Pons (tissue), 1 donor: ENCODE data around the gene SIPA1L3.

ENCODE experiments used
- DNase-seq: peaks from one replicate; pipeline ENCODE4 v3.0.0-alpha.2; 2016; ENCODE audit warnings: low spot score

SIPA1L3 gene

GRCh38 chr19:38193445-38193844, 286.4 kb downstream of the SIPA1L3 start:
- DNase-seq, result no peak

- no peak for DNase-seq
These were observed 287.2 kb downstream of the SIPA1L3 start for GRCh38 chr19:38194061-38194701.

GRCh38 chr19:38195237-38195636, 288.2 kb downstream of the SIPA1L3 start:
- no peak for DNase-seq

DNA sequence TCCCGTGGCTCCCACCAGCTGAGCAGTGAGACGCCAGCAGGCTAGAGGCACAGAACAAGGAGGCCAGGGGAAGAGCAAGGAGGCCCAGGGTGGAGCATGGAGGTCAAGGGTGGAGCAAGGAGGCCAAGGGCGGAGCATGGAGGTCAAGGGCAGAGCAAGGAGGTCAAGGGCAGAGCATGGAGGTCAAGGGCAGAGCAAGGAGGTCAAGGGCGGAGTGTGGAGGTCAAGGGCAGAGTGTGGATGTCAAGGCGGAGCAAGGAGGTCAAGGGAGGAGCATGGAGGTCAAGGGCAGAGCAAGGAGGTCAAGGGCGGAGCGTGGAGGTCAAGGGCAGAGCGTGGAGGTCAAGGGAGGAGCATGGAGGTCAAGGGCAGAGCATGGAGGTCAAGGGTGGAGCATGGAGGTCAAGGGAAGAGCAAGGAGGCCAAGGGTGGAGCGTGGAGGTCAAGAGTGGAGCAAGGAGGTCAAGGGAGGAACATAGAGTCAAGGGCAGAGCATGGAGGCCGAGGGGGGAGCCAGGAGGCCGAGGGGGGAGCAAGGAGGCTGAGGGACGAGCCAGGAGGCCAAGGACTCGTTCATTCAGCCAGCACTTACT, 289.3 kb downstream of the SIPA1L3 start:
- no peak for DNase-seq

- DNase-seq, result no peak
These were observed 290.1 kb downstream of the SIPA1L3 start for GRCh38 chr19:38196948-38197656.

GRCh38 chr19:38197937-38198704, 291.1 kb downstream of the SIPA1L3 start:
- DNase-seq, result no peak

DNA sequence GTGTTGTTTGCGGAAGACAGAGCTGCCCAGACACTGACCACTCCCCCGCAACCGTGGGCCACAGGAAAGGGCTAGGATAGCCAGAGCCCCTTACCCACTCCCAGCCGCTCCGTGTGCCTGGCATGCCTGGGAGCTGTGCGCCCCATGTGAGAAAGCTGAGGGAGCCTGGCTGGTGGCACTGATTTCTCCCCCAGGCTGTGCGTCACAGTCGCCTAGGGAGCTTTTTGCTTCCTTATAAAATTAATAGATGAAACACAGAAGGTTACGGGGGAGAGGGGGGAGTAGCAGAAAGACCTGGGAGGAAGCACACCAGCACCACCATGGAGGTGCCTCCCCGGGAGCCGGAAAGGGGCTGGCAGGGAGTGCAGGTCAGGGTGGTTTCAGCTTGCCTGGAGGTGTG, 292.3 kb downstream of the SIPA1L3 start:
- DNase-seq, result no peak

GRCh38 chr19:38201731-38202130, 294.7 kb downstream of the SIPA1L3 start:
- no peak for DNase-seq

GRCh38 chr19:38202504-38202903, 295.5 kb downstream of the SIPA1L3 start:
- DNase-seq, result no peak

- DNase-seq, result no peak
These were observed 296.2 kb downstream of the SIPA1L3 start for GRCh38 chr19:38203197-38203596.

- no peak for DNase-seq
These were observed 297.1 kb downstream of the SIPA1L3 start for GRCh38 chr19:38204096-38204495.

DNA sequence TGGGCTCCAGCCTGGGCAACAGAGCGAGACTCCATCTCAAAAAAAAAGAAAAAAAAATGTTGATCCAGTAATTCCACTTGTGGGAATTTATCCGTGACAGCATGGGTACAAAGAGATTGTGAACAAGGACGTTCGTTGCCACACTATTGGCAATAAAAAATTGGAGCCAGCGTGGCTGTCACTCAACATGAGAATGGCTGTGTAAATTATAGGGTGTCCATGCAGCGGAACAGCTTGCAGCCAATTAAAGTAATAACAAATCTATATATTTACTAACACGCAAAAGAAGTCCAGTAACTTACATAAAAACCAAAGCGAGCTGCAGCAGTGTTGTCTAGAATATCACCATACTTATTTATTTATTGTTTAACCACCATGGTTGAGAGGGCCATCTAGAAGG, 297.7 kb downstream of the SIPA1L3 start:
- DNase-seq, result no peak

GRCh38 chr19:38206006-38206745, 299.2 kb downstream of the SIPA1L3 start:
- DNase-seq, result no peak

DNA sequence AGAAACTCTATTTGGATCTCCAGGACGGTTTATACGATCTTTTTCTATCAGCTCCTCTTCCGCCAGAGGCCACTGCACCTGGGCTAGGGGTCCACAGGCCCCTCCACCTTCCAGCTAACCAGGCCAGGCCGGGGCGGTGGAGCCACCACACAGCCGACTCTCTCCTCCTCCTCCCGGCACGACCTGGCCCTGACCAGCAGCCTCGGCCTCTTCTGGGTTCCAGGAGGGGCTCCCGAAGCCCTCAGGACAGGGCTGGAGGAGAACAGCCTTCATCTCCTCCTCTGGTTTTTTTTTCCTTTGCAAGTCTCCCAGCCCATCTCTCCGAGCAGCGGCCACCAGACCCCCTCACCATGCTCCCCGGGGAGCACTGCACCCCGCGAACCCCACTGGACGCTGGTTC, 299.9 kb downstream of the SIPA1L3 start:
- DNase-seq, result no peak

DNA sequence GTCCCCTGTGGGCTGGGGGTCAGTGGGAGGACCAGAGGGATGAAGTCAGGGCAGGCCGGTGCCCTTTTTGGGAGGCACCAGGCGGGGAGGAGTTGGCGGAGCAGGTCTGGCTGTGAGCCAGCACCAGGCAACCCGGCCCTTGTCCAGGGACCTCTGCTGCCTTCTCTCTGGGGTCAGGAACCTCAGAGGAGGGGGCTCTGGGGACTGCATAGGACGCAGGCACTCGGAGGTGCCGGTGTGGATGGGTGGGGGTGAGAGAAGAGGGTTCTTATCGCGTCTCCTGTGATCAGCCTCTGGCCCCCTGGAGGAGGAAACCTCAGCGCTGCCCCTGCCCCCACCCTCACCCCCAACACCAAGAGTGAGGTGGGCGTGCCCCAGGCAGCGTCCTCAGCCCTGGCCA, 300.5 kb downstream of the SIPA1L3 start:
- no peak for DNase-seq

DNA sequence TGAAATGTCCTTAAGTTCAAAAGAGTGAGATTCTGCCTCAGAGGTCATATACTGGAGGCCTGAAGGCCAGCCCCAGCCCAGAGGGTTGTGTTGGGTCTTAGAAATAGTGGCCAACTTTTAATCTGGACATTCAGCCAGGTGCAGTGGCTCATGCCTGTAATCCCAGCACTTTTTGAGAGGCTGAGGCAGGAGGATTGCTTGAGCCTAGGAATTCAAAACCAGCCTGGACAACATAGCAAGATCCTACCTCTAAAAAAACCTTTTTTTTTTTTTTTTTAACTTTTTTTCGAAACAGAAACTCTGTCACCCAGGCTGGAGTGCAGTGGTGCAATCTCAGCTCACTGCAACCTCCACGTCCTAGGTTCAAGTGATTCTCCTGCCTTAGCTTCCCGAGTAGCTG, 301.6 kb downstream of the SIPA1L3 start:
- DNase-seq, result no peak

DNA sequence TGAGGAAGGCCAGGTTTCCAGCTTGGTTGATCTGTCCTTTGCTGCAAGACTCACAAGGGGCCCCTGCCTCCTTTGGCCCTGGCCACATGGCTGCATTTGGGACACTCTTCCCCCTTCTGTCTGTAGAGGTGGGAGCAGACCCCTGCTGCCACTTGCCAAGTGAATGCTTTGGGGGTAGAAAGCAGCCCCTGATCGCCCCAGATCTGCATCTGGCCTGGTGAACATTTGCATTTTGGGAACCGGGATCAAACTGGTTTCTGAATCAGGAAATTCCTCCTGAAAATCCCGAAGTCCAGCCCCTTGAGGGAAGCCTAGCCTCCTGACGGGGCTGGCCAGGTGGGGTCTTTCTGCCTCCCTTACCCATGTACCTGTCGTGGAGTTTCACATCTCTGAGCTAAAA, 302.1 kb downstream of the SIPA1L3 start:
- DNase-seq, result no peak

DNA sequence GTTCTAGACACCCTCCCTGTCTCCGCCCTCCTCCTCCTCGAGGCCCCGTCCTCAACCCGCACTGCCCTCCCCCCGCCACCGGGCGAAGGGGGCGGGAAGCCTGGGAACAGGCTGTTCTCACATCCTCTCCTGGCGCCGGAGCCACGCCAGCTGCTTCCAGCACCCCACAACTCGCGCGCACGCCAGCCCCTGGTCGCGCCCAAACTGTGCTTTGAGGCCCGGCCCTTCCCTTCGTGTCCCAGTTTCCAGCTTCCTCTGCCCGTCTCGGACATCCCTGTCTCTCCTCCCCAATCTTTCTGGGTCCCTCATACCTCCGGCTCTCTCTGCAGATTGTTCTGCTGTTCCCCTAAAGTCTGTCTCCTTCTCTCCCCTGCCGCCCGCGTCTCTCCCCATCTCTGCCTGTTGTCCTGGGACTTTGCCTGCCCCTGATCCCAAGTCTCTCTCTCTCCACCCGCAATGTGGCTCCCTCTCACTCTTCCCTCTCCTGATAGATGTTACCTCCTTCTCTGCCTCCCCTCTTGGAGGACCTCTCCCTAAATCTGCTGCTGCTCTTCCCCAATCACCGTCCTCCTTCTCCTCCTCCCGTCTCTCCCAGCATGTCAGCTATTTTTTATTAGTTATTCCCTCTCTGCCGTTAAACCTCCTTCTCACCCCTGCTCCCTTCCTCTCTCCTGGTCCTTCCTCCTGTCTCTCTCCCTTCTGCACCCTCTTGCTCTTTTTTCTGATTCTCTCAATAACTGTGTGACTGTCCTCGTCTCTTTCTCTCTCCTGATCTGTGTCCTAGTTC, 302.9 kb downstream of the SIPA1L3 start:
- DNase-seq, result peak; percentile 57

DNA sequence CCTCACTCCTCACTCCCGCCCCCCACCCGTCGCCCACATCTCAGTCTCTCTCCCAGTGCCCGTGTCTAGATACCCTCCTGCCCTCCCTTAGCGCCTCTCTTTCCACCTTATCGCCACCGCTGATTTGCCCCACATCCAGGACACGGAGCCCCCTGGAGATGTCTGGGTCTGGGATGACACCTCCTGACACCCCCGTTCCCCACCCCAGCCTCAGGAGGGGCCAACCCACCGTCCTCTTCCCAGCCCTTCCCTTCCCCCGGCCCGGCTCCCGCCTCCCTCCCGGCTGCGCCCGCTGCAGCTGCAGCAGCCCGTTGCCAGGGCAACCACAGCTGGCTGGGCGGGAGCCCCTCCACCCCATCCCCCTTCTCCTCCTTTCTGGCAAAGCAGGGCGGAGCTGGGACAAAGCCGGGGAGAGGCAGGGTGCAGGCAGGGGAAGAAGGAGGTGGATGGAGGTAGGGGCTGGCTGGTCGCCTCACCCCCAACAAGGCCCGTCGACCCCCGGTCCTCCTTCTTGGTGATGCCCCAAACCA, 303.5 kb downstream of the SIPA1L3 start:
- DNase-seq, result peak; percentile 49

DNA sequence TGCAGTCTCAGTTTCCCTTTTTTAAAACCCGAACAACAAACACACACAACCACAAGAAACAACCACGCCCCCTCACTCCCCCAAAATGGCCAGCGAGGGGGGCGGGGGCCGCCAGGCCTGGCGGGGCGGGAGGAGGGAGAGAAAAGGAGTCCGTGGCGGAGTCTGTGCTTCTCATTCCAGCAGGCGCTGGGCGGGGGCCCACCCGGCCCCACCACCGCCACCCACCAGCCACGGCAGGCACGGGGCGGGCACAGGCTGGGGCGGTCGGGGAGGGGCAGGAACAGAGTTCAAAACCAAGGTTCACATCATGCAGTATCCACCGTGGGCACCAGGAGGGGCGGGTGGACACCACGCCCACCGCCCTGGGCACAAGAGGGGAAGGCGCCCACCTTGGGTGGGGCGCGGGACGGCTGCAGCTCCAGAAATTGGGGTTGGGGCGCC, 304.2 kb downstream of the SIPA1L3 start:
- no peak for DNase-seq

- no peak for DNase-seq
These were observed 304.8 kb downstream of the SIPA1L3 start for GRCh38 chr19:38211766-38212165.
